ENCODE measurements around the gene EXT2.

DNA sequence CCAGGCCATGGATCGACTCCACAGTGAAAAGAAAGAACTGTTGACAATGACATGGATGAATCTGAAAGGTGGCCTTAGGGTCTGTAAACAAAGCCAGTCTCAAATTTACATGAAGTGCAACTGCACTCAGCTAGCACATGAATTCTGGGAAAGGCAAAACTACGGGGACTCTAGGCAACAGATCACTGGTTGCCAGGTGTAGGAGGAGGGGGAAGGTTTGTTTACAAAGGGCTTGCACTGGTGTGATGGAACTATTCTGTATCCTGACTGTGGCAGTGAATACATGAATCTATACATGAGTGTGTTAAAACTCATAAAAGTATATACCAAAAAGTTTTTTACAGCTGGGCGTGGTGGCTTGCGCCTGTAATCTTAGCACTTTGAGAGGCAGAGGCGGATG lies 187.1 kb downstream of the EXT2 start:
- TF ChIP-seq EZH2 (IDR thresholded peaks at IDR 0.05; ENCODE audit: low read length, missing control alignments), result no peak
- TF ChIP-seq, protein P1, sequence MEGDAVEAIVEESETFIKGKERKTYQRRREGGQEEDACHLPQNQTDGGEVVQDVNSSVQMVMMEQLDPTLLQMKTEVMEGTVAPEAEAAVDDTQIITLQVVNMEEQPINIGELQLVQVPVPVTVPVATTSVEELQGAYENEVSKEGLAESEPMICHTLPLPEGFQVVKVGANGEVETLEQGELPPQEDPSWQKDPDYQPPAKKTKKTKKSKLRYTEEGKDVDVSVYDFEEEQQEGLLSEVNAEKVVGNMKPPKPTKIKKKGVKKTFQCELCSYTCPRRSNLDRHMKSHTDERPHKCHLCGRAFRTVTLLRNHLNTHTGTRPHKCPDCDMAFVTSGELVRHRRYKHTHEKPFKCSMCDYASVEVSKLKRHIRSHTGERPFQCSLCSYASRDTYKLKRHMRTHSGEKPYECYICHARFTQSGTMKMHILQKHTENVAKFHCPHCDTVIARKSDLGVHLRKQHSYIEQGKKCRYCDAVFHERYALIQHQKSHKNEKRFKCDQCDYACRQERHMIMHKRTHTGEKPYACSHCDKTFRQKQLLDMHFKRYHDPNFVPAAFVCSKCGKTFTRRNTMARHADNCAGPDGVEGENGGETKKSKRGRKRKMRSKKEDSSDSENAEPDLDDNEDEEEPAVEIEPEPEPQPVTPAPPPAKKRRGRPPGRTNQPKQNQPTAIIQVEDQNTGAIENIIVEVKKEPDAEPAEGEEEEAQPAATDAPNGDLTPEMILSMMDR (conservative IDR thresholded peaks at IDR 0.05 in 1 of 2, IDR thresholded peaks at IDR 0.05 in 1 of 2; ENCODE audit: low read depth in 1 of 2, low read length in 2 of 2), result no peak
